Measurements from ENCODE around the gene IFNA5.

DNA sequence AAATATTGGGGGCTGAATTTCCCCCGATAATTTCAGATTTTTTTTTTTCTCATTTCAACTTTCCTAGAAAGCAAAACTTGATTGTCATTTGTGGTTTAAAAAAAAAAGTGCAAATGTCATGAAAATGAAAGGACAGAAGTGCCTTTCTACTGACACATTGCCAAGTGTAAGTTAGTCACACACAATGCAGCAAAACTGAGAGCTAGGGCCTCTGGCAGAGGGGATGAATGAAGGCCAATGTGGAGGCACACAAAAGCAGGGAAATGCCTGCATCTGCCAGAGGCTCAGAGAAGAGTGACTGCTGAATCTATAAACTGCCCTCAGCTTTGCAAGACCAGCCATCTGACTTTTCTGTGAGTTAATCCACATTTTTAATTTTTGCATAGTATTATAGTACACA, 6.8 kb upstream of the IFNA5 start:
- TF ChIP-seq CTCF (conservative IDR thresholded peaks at IDR 0.05; ENCODE audit: low read depth, low read length) (no peak), USF2 (IDR thresholded peaks at IDR 0.05; ENCODE audit: low read depth, low read length) (no peak), FOS (IDR thresholded peaks at IDR 0.05; ENCODE audit: low read depth, low read length) (no peak), CHD1 (IDR thresholded peaks at IDR 0.05; ENCODE audit: low read depth, low read length) (no peak), RAD21 (IDR thresholded peaks at IDR 0.05; ENCODE audit: low read length) (no peak), POLR2A (IDR thresholded peaks at IDR 0.05; ENCODE audit: low read depth, low read length) (no peak), MXI1 (IDR thresholded peaks at IDR 0.05; ENCODE audit: borderline replicate concordance, low read depth, low read length) (no peak), ELK1 (IDR thresholded peaks at IDR 0.05; ENCODE audit: borderline replicate concordance, low read depth, low read length) (no peak), CEBPB (IDR thresholded peaks at IDR 0.05; ENCODE audit: low read depth, low read length) (no peak), SMC3 (IDR thresholded peaks at IDR 0.05; ENCODE audit: low read depth, low read length) (no peak), MAZ (IDR thresholded peaks at IDR 0.05; ENCODE audit: borderline replicate concordance, low read depth, low read length) (no peak)

Data from IMR-90 (cell line).